Nephron progenitor cell (in vitro differentiated cells): ENCODE measurements around the gene RAD51B.

Experiments
- DNase-seq: peaks from one replicate; pipeline ENCODE4 v3.0.0; 2021
- H3K27ac Mint-ChIP-seq: 2 replicates; pipeline ENCODE4 v1.8.0; 2021; ENCODE audit warnings: mild to moderate bottlenecking, moderate library complexity, mixed read lengths
- H3K27me3 Mint-ChIP-seq: 2 replicates; pipeline ENCODE4 v1.8.0; 2021; ENCODE audit warnings: mild to moderate bottlenecking, low read depth, mixed read lengths; ENCODE audit not compliant: poor library complexity
- H3K36me3 Mint-ChIP-seq: 2 replicates; pipeline ENCODE4 v1.8.0; 2021; ENCODE audit warnings: low read depth, mixed read lengths
- H3K4me1 Mint-ChIP-seq: 2 replicates; pipeline ENCODE4 v1.8.0; 2021; ENCODE audit warnings: mixed read lengths
- H3K4me3 Mint-ChIP-seq: 2 replicates; pipeline ENCODE4 v1.8.0; 2021; ENCODE audit warnings: mild to moderate bottlenecking, moderate library complexity, mixed read lengths
- H3K9me3 Mint-ChIP-seq: 2 replicates; pipeline ENCODE4 v1.8.0; 2021; ENCODE audit warnings: mild to moderate bottlenecking, moderate library complexity, mixed read lengths
- TF ChIP-seq, protein P1 (sequence below): fragments of 200-600 bp; sonication (generic); IDR thresholded peaks from 2 replicates; pipeline ENCODE4 v1.5.0; 2021; ENCODE audit warnings: antibody characterized with exemption

RAD51B gene

GRCh38 chr14:68212361-68212760 is 392.8 kb downstream of the RAD51B start:
- DNase-seq = no peak
- H3K4me1 Mint-ChIP-seq = peaks cover 28% of the 10 kb centered on the region
- peaks cover 5% of the 10 kb centered on the region for H3K36me3 Mint-ChIP-seq
- no peaks in the 10 kb centered on the region for H3K9me3 Mint-ChIP-seq
- H3K27me3 Mint-ChIP-seq = no peaks in the 10 kb centered on the region
- H3K27ac Mint-ChIP-seq = no peak overlapping the region
- TF ChIP-seq, protein P1, sequence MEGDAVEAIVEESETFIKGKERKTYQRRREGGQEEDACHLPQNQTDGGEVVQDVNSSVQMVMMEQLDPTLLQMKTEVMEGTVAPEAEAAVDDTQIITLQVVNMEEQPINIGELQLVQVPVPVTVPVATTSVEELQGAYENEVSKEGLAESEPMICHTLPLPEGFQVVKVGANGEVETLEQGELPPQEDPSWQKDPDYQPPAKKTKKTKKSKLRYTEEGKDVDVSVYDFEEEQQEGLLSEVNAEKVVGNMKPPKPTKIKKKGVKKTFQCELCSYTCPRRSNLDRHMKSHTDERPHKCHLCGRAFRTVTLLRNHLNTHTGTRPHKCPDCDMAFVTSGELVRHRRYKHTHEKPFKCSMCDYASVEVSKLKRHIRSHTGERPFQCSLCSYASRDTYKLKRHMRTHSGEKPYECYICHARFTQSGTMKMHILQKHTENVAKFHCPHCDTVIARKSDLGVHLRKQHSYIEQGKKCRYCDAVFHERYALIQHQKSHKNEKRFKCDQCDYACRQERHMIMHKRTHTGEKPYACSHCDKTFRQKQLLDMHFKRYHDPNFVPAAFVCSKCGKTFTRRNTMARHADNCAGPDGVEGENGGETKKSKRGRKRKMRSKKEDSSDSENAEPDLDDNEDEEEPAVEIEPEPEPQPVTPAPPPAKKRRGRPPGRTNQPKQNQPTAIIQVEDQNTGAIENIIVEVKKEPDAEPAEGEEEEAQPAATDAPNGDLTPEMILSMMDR = no peak
- no peak overlapping the region for H3K4me3 Mint-ChIP-seq

- Mint-ChIP-seq H3K27me3 (no peaks in the 10 kb centered on the region), H3K27ac (no peak overlapping the region), H3K36me3 (peaks cover 7% of the 10 kb centered on the region), H3K4me1 (peaks cover 28% of the 10 kb centered on the region), H3K4me3 (no peak overlapping the region), H3K9me3 (no peaks in the 10 kb centered on the region)
- DNase-seq = no peak
- TF ChIP-seq, protein P1 = no peak
Observed at GRCh38 chr14:68214431-68214830, 394.9 kb downstream of the RAD51B start.

GRCh38 chr14:68215629-68216028 is 396.1 kb downstream of the RAD51B start:
- Mint-ChIP-seq H3K9me3 (no peaks in the 10 kb centered on the region), H3K27me3 (no peaks in the 10 kb centered on the region), H3K4me3 (no peak overlapping the region), H3K27ac (no peak overlapping the region), H3K4me1 (peaks cover 24% of the 10 kb centered on the region), H3K36me3 (peaks cover 9% of the 10 kb centered on the region)
- no peak for DNase-seq
- TF ChIP-seq, protein P1 = no peak

- DNase-seq = no peak
- peaks cover 20% of the 10 kb centered on the region for H3K4me1 Mint-ChIP-seq
- H3K4me3 Mint-ChIP-seq = no peak overlapping the region
- no peaks in the 10 kb centered on the region for H3K27me3 Mint-ChIP-seq
- TF ChIP-seq, protein P1 = no peak
- H3K27ac Mint-ChIP-seq = no peak overlapping the region
- H3K9me3 Mint-ChIP-seq = peaks cover 2% of the 10 kb centered on the region
- peaks cover 10% of the 10 kb centered on the region for H3K36me3 Mint-ChIP-seq
Observed at GRCh38 chr14:68216079-68216478, 396.5 kb downstream of the RAD51B start.

DNA sequence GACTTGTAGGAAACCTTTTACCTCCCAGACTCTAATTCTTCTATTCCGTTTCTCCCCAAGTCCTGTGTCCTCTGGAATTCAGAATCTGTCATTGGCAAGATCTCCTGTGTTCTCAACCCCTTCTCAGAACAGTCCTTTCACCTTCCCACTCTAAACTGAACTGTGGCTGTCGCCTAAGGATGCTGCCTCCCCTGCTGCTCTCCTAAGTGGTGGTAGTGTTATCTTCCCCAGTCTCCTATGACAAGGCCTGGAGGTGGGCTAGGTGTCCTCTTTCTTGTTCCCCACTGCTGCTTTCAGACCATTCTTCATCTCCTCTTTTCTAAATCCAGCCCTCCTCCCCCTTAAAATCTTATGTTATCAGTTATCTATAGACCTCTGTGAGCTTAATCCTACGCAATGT is 397.4 kb downstream of the RAD51B start:
- no peak overlapping the region for H3K27ac Mint-ChIP-seq

GRCh38 chr14:68217791-68218340 is 398.3 kb downstream of the RAD51B start:
- H3K4me1 Mint-ChIP-seq = peaks cover 18% of the 10 kb centered on the region
- TF ChIP-seq, protein P1 = no peak
- no peak for DNase-seq
- H3K27me3 Mint-ChIP-seq = no peaks in the 10 kb centered on the region
- no peak overlapping the region for H3K27ac Mint-ChIP-seq
- no peak overlapping the region for H3K4me3 Mint-ChIP-seq
- H3K9me3 Mint-ChIP-seq = peaks cover 17% of the 10 kb centered on the region
- peaks cover 19% of the 10 kb centered on the region for H3K36me3 Mint-ChIP-seq

More for the DNA sequence above, 397.4 kb downstream of the RAD51B start:
- H3K4me1 Mint-ChIP-seq = peaks cover 16% of the 10 kb centered on the region
- peaks cover 19% of the 10 kb centered on the region for H3K36me3 Mint-ChIP-seq
- no peak overlapping the region for H3K4me3 Mint-ChIP-seq
- no peaks in the 10 kb centered on the region for H3K27me3 Mint-ChIP-seq
- TF ChIP-seq, protein P1 = no peak
- peaks cover 10% of the 10 kb centered on the region for H3K9me3 Mint-ChIP-seq
- no peak for DNase-seq
